NCI-H146 treated with DMSO at 0.1 percent for 48 hours (cell line): ENCODE results near the gene CPNE2.
"Not testable (repeated sequence)": the region's sequence is repeated elsewhere in the genome, so short reads cannot be mapped to it uniquely, and the experiment has no call there.

Experiments
- DNase-seq: peaks from one replicate; lab custom pipeline; 2025; ENCODE audit not compliant: unreplicated experiment; lab: John Stamatoyannopoulos, UW

The CPNE2 gene

DNA sequence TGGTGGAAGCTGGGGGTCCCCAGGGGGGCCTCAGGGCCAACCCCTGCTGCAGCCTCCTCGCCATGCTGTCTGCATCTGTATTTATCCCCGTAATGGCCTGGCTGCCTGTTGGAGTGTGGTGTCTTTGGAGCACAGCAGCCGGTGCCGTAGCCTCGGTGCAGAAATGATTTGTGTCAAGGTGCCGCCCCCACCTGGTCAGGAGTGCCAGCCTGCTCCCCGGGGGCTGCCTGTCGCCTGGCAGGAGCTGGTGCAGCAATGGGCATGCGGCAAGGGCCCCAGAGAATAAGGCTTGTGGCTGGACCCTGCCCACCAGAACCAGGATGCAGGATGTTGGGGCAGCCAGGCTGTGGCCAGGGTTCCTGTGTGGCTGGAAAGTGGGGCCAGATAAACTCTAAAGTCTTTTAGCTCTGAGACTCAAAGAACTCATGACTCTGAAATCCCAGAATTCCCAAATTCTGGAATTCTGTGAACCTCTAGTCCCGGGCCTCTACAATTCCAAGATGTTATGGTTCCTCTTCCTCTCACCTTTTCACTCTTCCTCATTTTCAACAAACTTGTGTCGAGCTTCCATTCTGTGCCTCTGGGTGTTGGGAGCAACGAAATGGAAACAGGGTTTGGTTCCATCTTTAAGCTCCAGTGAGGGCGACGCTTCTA lies 5.9 kb downstream of the CPNE2 start:
- DNase-seq: no peak

DNA sequence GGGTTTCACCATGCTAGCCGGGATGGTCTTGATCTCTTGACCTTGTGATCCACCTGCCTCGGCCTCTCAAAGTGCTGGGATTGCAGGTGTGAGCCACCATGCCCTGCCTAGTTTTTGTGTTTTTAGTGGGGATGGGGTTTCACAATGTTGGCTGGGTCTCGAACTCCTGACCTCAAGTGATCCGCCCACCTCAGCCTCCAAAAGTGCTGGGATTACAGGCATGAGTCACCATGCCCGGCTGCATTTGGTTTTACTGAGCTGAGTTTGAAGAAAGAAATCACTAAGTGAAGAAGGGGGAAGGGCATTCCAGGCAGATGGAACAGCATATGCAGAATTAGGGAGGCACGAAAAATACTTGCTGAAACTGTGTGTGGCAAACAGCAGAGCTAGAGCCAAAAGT lies 7.6 kb downstream of the CPNE2 start:
- not testable (repeated sequence) for DNase-seq

DNA sequence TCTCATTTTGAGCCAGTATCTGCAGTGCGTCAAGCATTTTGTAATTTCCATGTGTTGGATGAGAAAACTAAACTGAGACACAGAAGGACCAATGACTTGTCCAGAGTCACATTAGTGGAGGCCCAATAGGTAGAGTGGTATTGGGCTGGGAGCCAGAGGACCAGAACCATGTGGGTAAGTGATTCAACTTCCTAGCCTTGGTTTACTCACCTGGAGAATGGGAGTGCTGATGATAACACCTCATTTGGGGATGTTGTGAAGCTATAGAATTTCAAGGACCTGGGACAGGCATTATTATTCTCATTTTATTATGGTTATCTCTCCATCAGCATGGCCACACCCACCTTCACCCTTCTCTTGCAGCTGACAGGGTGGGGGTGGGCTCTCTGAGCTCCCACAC lies 8.1 kb downstream of the CPNE2 start:
- no peak for DNase-seq

DNA sequence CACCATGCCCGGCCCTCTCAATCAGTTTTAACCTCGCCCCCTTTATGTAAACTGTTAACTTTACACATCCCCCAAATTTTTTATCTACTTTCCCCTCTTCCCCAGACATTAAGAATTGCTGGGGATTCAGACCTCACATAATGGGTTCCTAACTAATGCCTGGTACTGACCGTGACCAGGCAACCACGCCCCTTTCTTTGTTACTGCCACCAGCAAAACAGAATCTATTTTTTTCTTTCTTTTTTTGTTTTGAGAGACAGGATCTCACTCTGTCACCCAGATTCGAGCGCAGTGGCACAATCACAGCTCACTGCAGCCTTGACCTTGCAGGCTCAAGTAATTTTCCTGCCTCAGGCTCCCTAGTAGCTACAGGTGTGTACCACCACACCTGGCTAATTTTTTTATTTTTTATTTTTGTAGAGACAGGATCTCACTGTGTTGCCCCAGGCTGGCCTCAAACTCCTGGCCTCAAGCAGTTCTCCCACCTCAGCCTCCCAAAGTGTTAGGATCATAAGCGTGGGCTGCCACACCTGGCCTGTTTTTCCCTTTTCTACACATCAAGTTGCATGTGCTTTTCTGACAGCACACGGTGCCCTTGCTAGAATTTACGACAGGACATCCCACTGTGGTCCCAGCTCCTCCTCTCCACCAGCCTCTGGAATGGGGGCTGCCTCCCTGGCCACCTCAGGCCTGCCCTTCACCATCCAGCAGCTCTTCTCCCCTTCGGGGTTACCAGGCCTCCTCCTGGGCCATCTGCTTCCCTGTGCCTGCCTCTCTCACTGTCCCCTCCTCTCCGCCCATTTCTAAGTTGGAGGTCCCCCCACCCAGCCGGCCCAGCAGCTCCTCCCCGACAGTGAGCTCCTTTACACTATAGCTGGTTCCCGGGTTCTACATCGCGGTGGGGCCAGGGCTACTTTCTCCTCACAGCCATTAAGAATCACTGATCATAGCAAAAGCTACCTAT lies 10.8 kb downstream of the CPNE2 start:
- no peak for DNase-seq

DNA sequence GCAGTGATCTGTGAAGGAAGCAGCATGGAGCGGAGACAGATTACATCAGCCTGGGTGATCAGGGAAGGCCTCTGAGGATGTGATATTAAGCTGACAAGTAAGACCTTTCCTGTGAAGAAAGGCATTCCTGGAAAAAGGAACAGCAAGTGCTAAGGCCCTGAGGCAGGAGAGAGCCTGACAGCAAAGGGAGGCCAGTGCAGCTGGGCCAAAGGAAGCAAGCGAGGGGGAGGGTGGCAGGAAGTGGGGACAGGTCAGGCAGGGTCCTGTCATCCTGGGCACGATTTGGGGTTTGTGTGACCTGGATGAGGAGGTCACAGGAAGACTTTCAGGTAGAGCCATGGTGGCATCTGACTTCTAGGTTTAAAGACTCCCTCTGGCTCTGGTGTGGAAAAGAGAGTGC lies 12.3 kb downstream of the CPNE2 start:
- no peak for DNase-seq

DNA sequence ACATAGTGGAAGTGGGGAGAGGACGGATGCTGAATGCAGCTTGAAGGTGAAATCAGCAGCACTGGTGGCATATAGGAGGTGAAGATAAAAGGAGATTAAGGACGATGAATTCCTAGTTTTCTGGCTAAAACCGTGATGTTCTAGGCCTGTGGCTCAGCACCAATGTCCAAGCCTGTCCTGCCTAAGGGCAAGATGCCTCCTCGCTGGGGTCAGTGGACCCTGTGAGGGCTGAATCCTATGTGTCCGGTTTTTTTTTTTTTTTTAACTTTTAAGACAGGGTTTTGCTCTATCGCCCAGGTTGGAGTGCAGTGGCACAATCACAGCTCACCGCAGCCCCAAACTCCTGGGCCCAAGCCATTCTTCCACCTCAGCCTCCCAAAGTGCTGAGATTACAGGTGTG lies 12.8 kb downstream of the CPNE2 start:
- DNase-seq: no peak

DNA sequence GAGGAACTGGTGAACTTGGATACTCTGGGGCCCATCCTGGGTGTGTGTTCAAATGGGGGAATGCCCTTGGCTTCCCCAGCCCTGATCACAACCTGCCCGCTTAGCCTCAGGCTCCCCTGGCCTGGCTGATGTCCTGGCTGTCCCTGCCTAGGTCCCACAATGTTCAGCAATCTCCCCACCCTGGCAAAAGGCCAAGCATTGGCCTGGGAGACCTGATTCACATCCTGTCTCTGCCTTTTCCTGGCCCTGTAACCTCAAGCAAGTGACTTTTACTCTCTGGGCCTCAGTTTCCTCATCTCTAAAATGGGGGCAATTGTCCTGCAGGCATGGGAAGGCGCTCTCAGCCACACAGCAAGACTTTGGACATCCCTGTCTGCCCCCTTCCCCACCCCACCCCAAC lies 14.4 kb downstream of the CPNE2 start:
- no peak for DNase-seq

DNA sequence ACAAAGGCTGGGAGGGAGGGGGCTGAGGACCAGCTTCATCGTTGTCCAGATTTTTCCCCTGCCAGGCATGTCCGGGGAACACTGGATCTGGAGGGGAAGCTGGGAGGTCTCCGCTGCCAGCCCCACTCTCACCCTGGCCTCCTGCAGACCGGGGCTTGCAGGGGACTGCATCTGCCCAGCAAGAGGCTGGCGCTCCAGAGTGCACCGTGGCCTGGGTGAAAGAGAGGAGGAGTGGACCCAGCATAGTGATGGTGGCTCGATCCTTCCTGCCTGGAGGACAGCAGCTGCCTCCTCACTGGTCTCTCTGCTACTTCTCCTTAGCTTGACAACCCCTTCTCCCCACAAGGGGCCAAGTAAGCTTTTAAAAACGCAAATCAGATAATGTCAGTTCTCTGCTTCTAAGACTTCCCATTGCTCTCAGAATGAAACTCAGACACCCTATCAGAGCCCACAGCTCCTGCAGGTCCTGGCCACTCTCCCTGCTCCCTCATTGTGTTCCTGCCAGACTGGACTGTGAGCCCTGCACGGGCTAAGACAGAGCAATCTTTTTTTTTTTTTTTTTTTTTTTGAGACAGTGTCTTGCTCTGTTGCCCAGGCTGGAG lies 15.0 kb downstream of the CPNE2 start:
- DNase-seq: no peak

DNA sequence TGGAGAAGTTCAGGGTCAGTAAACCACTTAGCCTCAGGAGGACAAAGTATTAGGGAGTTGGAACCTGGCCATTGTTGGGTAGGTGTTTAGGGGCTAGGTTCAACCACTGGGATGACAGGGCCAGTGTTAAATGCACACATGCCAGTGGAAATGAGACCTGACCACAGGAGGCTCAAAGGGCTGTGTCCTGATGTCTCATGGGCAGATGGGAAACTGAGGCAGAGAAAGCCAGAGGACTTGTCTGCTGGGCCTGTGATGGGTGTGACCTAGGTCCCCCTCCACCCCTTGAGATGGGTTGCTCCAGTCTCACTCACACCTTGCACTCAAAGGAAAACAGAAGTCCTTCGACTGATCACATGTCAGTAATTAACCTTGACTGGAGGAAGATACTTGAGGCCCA lies 16.0 kb downstream of the CPNE2 start:
- DNase-seq: no peak

DNA sequence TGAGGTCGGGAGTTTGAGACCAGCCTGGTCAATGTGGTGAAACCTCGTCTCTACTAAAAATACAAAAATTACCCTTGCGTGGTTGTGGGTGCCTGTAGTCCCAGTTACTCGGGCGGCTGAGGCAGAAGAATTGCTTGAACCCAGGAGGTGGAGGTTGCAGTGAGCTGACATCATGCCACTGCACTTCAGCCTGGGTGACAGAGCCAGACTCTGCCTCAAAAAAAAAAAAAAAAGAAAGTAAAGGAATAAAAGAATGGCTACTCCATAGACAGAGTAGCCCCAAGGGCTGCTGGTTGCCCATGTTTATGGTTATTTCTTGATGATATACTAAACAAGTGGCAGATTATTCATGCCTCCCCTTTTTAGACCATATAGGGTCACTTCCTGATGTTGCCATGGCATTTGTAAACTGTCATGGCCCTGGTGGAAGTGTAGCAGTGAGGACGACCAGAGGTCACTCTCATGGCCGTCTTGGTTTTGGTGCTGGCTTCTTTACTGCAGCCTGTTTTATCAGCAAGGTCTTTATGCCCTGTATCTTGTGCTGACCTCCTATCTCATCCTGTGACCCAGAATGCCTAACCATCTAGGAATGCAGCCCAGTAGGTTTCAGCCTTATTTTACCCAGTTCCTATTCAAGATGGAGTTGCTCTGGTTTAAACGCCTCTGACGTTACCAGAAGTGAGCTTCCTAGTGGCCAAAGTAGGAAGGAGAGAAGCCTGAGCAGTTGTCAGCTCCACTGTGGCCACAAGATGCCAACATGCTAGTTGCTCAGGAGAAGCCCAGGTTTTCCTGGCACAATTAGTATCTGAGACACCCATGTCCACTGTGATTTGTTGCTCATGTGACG lies 17.1 kb downstream of the CPNE2 start:
- not testable (repeated sequence) for DNase-seq

DNA sequence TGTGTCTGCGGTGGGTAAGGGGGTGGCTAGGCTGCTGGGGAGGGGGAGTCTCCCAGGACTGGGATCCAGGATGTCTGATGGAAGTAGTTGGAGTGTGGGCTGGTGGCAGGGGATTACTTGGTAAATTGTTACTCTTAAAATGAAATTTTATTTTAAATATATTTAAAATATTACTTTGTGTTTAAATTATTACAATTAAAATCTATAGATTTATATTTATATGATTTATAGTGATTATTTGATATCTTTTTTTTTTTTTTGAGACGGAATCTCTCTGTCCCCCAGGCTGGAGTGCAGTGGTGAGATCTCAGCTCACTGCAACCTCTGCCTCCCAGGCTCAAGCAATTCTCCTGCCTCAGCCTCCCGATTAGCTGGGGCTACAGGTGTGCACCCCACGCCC lies 18.6 kb downstream of the CPNE2 start:
- DNase-seq: no peak

DNA sequence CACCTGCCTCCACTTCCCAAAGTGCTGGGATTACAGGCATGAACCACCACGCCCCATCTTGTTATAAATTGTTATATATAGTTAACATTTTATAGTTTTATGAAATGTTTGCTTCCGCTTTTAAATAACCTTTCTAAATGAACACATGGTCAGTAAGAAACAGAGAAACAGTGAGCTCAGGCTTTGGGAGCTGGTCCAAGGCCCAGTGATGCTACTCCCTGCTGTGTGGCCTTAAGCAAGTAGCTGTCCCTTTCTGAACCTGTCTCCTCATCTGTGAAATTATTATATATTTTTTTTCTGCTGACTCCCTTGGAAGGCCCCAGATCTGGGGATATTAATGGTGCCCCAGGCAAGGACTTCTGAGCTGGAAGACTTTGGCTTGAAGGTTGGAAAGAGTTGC lies 19.0 kb downstream of the CPNE2 start:
- no peak for DNase-seq

DNA sequence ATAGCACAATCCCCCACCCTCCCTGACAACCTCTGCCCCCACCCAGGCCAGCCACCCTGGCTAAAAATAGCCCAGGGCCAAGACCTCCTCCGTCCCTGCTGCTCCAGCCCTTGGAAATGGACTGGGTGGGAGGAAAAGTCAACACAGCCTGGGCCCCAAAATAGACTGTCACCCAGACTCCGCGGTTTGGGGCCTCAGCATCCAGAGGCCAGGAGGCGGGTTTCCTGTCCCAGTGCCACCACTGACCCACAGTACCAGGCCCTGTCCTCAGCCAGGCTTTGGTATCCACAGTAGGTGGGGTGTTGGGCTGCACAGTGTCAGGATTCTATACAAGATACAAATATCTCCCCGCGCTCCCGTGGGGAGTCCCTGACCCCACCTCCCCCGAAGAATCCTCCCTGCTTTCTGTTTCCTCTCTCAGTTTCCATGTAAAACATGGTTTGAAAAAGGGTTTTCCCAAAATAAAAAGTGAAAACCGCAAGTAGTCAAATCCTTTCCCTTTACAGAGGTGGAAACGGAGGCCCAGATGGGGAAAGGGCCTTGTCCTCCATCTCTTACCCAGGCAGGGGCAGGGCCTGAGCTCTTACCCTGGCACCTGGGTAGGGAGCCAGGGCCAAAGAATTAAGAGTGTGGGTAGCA lies 20.1 kb downstream of the CPNE2 start:
- DNase-seq: no peak

DNA sequence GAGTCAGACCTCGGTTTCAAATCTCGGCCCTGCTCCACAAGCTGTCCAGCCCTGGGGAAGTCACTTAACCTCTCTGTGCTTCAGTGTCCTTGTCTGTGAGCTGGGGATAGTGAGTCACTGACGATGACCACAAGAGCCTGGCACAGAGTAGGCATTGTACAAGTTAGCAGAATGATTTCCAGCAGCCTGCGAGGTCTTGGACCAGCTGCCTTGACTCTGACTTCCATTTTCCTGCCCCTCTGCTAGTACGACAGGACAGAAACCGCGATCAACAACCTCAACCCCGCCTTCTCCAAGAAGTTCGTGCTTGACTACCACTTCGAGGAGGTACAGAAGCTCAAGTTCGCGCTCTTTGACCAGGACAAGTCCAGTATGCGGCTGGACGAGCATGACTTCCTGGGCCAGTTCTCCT lies 20.7 kb downstream of the CPNE2 start:
- no peak for DNase-seq

DNA sequence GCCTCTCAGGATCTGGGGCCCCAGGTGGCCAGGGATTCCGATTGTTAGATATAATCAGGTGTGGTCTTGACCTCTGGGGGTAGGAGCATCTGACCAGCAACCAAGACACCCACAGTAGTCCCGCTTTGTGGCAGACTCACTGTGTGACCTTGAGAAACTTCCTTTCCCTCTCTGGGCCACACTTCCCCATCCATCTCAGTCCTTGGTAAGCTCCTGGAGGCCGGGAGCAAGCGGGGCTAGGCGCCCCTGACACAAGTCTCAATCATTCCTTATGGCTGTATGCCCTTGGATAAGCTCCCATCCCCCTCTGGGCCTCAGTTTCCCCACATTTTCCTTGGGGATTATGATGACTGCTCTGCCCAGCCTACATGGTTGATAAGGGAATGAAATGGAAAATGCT lies 21.3 kb downstream of the CPNE2 start:
- DNase-seq: no peak

DNA sequence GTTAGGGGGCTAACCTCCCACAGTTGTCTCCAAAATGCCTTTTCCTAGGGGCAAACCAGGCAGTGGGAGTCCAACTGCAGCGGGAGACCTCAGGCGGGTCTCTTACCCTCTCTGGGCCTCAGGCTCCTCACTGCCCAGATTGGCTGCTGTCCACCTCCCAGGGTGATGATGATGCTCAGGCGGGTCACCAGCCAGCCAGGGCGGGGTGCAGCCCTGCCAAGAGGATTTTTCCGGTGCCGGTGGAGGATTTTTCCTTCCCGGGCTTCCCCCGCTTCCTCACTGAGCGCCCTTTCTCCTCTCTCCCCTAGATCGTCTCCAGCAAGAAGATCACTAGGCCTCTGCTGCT lies 22.8 kb downstream of the CPNE2 start:
- DNase-seq: no peak

DNA sequence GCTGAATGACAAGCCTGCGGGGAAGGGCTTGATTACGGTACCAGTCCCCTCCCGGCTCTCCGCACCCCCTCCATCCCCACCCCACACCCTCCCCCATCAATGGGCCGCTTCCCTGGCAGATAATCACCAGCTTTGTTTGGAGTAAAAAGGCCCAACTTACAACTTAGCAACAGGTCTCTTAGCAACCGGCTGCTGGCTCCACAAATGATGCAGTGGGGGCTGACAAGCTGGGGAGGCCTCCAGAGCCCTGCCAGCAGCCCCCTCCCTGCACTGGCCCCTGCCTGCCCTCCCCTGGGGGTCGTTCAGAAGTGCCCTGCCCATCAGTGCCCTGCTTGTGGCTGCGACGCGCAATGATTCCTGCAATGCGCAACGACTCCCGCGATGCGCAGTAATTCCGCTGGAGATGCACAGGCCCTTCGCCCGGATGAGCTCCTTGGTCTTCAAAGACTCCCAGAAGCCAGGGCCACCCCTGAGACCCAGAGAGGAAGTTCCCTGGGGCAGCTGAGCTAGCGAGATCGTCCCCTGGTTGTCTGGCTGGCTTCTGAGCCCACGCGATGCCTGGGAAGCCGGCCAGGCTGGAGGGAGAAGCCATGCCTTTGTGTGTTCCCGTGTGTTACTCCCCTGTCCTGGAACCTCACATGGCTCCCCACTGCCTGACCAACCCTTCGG lies 23.3 kb downstream of the CPNE2 start:
- DNase-seq: no peak

DNA sequence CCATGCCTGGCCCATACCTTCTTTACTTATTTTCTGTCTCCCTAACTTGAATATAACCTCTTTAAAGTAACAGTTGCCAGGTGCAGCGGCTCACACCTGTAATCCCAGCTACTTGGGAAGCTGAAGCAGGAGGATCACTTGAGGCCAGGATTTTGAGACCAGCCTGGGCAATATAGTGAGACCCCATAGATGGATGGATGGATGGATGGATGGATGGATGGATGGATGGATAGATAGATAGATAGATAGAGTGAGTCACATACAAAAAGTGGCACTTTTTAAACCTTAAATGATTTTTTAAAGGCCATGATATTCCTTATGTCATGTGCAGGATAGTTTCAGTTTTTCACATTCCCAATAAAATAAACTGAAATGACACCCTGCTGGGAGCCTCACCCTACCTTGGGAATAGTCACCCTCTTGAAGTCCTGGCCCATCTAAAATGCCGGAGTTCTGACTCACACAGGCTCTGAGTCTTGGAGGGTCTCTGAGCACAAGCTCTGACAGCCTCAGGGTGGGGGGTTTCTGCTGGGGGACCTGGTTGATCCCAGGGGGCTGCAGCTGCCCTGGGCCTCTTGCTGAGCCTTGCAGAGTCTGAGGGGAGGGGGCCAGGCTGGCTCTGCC lies 26.2 kb downstream of the CPNE2 start:
- no peak for DNase-seq

DNA sequence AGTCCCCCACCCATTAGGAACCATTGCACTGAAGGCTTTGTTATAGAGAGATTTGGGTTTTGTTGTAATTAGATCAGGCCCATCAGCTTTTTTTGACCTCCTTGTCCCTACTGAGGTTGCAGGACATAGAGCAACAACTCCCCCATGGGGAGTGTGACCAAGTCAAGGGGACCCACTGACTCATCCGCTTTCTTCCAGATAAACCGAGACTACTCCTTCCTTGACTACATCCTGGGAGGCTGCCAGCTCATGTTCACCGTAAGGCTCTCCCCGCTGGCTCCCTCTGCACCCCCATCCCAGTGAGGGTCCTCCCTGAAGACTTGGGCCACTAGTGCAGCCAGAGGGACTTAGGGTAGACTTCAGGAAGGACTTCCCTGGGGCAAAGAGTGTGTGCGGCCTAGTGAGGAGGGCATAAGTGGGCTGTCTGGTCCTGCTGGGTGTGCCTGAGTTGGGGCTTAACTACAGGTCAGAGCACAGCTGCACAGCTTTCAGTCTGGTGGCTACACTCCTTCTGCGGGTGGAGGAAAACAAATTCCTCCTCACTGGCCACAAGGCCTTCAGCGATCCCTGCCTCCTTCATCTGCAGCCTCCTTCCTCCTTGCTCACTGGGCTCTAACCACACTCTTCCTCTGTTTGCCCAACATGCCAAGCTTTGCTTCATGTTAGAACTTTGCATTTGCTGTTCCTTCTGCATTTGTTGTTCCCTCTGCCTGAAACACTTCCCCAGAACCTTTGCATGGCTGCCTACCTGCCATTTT lies 31.0 kb downstream of the CPNE2 start:
- no peak for DNase-seq
